ENCODE data around the gene FGFBP3.
"Not testable (repeated sequence)": the region's sequence is repeated elsewhere in the genome, so short reads cannot be mapped to it uniquely, and the experiment has no call there.

The FGFBP3 gene

DNA sequence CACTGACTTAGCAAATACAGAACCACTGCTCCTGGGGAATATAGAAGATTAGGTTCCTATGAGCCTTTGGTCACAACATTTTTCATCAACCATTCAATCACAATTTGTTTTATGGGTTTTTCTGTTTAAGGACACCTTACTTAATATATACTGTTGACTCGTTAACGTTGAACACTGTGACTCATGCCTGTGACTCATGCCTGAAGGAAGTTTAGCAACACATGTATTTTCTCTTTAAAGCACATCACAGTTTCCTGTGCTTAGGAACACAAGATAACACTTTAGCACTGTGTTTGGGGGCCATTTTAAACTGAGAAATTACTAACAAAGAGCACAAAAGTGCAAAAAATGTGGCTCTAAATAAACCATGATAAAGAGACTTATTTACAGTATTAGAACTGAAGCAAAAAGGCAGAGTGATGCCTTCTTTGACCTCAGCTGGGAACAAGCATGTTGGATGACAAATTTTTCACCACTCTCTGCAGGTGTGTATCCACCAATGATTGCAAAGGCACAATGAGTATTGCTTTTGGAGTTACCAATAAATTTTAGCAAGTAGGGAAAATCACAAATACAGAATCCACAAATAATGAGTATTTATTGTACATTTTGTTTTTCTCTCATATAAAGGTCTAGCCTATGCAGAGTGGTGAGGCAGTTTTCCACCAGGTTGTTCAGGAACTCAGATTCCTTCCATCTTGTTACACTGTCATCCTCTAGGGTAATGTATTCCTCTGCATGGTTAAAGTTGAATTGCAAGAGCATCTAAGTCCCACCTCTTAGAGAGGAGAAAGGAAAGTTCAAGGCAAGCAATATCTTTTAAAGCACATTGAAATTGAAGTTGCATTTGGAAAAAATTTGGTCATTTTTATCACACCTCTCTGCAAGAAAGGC, 7.3 kb downstream of the FGFBP3 start:
- no peak for DNase-seq

DNA sequence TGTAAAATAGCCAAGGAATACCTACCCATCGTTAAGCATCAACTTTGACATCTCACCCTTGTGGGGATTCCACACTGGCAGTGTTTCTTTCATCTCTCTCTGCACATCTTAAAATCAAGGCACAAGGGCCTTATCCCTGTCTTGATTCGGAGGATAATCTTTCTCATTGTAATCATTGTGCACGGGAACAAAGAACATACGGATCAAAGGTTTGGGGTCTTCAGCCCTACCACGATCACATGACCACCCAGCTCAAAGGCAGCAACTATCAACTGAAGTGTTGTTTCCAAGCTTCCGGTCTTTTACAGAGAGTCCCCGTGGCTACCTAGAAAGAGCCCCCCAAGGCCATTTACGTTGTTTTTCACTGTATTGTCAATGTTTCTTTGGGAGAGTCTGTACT, 11.9 kb downstream of the FGFBP3 start:
- no peak for DNase-seq

DNA sequence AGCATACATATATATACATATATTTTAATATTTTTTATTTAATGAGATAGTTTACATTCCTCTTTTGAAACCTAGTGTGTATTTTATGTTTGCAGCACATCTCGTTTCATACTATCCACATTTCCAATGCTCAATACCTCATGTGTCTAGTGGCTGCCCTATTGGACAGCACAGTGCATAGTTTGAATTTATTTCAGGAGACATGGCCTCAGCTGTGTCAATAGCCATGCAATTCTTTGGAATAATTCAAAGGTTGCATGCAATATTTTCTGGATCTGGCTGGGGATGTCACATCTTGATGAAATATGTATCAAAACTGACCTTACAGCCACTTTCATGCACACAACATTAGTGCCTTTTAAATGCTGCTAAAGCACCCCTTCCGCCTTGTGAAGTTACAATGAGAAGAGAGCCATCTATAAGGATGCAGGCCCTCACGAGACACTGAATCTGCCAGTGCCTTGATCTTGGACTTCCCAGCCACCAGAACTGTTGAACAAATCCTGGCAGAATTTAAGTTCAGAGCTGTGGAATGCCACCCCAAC, 13.0 kb downstream of the FGFBP3 start:
- DNase-seq: no peak

DNA sequence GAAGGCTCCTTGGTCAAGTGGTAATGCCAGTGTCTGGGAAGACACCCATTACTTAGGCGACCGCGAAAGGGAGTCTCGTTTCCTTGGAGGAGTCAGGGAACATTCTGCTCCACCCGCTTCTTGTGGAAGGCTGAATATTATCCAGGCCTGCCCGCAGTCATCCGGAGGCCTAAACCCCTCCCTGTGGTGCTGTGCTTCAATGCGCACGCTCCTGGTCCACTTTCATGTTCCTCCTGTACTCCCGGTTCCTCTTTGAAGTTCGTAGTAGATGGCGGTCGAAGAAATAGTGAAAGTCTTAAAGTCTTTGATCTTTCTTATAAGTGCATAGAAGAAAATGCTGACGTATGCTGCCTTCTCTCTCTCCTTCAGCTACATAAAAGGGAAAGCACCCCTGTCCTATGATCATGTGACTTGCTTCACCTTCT, 15.0 kb downstream of the FGFBP3 start:
- not testable (repeated sequence) for DNase-seq

DNA sequence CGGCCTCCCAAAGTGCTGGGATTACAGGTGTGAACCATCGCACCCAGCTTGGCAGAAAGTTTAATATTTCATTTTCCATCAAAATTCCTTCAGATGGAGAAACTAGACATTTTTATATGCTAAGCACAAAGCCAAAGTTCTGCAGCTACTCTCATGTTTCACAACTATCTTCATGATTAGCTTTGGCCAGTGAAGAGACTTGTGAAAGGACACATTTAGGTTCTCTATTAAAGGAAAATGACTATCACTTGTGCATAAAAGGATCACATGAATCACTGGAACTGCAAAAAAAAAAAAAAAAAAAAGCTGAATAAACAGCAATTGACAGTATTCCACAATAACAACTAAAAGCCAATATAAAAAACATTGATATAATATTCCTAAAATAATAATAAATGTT, 16.2 kb downstream of the FGFBP3 start:
- DNase-seq: no peak

DNA sequence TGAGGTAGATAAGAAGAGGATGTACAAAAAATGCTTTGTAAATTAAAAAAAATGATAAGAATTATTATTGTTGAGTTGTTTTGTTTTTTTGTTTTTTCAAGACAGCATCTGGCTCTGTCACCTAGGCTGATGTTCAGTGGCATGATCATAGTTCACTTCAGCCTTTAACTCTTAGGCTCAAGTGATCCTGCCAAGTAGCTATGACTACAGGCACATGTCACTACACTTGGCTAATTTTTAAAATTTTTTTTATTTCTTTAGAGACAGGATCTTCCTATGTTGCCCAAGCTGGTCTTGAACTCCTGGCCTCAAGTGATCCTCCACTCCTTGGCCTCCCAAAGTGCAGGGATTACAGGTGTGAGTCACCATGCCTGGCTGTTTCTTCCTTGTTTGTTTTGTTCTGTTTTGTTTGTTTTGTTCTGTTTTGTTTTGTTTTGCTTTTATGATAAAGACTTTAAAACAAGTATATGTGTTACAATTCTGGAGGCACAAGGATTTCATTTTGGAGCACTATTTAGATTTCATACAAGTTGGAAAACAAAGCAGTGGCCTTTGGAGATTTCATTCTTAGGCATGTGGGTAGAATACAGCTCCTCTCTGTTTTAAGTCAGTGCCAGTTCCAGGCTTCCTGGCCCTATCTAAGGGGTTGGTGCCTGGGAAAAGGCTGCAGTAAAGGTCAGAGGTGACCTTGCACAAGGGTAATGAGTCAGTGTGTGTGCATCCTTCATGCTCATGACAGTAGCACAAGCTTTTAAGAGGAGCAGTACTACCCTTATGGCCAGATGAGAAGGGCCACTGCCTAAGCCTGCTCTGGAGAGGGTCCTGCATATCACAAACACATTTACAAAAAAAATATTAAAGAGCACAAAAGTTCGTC, 17.9 kb downstream of the FGFBP3 start:
- DNase-seq: no peak

DNA sequence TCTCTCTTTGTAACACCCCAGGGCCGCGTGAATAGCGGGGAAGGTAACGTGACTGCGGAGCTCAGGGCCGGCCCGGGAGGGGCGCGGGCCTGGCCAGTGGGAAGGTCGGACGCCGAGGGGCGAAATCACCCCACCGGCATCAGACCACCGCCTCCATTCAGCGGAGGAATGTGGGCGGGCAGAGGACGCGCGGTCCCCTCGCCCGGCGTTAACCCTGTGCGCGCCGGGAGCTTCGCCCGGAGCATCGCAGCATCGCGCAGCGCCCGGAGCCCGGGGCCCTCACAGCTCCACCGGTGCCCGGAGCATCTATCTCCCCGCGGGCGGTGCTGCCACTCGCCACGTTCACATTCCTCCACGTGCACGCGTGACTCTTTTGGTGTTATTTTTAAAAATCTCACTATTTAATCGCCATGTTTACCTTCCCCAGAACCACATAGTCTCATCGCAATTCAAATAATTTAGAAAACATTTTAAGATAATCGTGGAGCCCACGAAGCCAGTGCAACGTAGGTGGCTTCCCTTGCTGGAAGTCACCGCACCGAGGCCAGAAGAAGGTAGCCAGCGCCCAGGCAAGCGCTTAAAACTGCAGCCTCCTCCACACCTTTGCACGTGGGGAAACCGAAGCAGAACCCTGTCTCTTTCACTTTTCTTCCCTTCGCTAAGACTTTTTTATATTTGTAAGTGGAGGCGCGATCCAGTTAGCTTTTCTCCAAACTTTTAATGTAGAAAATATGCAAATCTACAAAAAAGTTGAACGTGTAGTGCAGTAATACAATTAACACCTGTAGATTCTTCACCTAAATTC, 21.8 kb downstream of the FGFBP3 start:
- peak in 1 of 2 experiments; percentile 1 for DNase-seq

DNA sequence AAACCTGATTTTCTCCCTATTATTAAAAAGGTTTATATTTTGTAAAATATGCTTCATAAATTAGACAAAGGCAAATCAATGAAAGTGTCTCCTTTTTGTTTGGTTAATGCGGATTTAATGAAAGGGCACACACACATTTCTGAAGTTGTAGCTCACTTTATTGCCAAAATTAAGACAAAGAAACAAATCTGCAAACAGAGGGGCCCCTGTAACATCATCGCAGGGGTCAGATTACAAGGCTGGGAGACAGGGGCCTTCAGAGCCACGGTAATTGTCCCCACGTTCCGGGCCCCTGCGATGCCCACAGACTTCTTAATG, 22.4 kb downstream of the FGFBP3 start:
- no peak for DNase-seq

DNA sequence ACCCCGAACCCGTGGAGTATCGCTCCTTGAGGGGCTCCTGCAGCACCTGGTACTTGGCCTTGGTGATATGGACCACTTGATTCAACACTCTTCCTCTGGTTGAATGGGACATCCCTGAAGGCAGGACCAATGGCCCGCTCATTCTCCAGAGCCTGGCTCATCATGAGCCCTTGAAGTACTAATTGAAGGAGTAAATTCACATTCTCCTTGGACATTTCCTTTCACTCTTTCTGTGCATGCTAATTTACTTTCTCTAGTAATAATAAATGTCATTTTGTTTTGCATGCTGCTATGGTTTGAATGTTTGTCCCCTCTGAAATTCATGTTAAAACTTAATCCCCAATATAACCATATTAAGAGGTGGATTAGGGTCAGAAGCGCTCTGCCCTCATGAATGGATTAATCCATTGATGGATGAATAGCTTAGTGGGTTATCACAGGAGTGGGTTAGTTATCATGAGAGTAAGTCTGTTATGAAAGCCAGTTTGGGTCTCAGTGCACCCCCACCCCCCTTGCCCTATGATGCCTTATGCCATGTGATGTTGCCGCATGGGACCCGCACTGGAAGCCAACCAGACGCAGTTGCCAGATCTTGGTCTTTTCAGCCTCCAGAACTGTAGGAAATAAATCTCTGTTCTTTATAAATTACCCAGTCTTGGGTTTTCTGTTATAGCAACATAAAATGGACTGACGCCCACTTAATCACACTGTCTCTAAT, 23.8 kb downstream of the FGFBP3 start:
- DNase-seq: no peak

DNA sequence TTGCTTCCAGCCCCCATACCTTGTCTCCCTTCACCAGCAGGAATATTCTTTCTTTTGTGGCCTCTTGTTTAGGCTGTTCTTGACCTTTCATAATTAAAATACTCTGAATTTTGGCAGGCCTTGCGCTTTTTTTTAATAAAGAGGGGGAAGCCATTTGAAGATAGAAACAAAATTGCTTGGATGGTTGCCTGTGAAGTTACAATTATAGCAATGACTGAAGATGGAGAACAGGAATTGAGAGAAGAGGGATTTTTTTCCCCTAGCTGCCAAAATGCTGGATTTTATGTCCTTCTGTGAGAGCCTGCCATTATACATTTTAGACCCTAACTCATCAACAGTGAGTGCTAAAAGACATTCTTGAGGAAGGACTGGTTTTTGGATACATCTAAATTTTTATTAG, 24.8 kb downstream of the FGFBP3 start:
- DNase-seq: no peak

DNA sequence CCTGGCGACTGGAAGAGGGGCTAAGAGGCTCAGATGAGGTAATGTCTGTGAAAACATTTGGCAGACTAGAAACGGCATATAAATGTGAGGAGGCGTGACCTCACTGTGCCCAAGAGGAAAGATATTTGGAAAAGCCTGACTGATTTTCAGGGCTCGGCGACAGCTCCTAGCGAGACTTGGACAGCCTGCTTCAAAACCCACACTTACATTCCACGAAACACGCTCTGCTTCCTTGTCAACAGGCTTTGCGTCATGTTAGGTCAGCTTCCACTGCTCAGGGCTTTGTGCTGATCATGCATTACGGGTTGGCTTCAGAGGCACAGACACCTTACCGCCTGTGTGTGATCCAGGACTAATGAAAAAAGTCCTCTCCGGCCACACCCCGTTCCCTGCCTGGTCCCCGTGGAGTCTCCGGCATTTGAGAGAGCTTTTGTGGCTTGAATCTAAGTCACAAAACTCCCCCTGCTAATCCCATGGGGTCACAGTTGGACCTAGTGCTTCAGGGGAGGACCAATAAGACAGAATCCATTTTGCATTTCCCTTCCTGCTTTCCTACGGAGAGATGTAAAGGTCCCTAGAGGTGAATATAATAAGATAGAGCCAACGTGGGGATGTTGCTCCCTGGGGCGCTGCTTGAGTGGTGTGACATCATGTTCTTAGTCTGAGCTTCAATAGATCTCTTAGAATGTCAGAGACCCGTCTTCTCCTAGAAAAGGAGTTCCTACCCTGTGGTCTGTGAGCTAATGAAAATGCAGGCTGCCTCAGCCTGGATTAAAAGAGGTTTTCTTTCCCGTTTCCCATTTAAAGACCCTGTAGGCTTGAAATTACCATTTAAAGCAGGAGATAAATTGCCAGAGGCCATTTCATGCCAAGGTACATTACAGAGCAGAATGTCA, 25.5 kb downstream of the FGFBP3 start:
- DNase-seq: peak in 1 of 2 experiments; percentile 4

DNA sequence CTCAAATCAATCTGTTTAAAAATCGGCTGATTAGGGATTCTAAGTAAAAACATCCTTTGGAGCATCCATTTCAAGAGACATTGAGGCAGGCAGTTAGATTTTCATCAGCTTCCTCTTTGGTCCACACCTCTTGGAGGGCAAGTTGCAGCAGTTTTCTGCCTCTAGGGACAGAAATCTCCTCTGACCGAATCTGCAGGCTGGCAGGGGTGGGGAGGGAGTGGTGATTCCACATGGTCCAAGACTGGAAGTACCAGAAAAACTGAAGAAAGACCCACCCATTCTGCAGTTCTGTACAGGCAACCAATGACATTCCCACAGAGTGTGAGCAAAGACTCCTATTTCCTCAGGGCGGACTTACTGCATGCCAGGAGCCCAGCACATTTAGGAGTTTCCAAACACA, 29.0 kb downstream of the FGFBP3 start:
- DNase-seq: peak; percentile 6 to 43

DNA sequence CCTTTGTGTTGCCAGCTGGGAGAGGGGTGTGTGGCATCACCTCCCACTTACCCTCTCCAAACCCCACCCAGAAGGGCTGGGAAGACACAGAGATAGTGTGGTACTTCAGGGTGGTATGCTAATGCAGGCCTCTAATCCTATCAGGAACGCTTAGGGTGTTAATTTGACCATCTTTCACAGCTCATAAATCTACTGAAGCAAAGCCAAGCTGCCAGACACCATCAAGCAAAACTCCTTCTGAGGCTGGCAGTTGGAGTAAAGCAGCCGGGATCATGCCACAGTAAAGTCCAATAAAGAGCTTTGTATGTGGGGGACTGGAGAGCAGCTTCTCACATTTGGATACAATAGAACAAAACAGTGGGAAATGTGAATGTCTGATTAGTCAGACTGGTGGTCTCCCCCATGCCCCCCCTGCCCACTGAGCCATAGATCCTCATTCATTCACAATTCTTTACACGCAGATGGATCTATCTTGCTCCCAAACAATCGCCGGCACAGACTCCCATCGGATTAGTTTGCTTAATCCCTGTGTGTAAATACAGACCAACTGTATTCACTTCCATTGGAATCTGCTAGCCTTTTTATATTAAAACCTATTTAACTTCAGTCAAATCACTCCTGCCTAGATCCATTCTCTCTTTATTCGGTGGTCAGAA, 29.6 kb downstream of the FGFBP3 start:
- DNase-seq: peak; percentile 51 to 85

DNA sequence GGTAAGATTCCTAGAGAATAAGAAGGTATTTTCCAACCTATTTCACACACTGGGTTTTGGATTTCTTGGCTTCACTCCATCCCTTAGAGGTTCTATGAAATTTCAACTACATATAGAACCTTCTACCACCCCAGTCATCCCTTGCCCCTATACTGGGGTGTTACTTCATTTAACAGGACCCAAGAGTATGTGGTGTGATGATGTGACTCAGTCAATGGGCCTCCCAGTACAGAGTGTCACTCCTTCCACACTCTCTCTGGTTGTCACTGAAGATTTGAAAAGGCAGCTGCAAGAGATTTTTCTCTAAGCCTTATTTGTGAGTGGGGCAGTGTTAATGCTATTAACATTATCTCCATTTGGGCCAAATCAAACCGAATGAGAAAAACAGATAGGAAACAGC, 33.5 kb downstream of the FGFBP3 start:
- no peak for DNase-seq

DNA sequence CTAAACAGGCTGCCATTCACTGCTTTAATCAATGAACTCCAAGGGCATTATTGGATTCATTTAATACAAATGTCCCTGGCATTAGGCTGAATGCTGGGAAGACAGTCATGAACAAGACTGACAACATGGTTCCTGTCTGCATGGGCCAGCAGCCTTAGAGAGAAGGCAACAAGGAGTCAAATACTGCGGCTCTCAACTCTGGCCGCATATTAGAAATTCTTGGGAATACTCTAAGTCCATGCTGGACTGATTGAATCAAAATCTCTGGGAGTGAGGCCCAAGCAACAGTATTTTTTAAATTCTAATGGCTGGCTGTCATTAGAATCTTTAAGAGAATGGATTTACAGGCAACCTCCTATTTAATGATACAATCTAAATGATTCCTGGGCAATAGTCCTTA, 34.1 kb downstream of the FGFBP3 start:
- no peak for DNase-seq

DNA sequence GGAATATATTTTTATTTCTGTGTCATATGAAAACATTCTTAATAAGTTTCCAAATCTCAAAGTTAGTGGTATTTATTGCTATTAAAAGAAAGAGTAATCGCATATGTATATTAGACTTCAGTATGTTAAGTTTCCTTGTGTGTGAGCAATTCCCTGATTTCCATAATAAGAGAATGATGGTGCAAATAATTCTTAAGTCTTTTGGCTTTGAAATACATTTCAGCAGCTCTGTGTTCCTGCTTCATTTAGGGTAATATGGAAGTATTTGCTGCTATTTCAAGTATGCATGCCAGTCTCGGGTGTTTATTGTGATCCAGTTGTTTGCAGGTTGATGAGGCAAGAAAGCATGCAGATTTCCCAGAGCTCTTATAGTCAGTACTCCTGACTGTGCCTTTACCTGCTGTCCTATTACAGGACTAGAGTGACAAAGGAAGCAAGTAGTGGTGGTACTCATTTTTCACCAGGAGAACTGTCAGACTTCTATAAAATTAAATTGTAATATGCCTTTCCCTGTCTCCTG, 43.7 kb downstream of the FGFBP3 start:
- no peak for DNase-seq

DNA sequence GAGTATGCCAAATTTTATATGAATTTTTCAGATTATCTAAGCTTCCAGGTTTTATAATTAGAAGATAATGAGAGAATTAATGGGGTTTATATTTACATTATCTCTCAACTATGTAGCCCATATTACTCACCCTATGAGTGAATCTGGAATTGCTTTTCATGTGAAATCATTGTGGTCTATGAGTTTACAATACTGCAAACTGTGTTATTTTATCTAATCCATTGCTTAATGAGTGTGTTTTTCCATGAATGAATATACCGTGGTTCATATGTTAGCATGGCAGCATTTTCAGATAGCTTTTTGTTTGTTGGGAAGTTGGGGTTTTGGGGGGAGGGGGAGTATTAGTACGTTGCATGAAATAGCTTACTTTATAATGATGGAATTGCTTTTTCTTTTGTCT, 44.5 kb downstream of the FGFBP3 start:
- DNase-seq: no peak

DNA sequence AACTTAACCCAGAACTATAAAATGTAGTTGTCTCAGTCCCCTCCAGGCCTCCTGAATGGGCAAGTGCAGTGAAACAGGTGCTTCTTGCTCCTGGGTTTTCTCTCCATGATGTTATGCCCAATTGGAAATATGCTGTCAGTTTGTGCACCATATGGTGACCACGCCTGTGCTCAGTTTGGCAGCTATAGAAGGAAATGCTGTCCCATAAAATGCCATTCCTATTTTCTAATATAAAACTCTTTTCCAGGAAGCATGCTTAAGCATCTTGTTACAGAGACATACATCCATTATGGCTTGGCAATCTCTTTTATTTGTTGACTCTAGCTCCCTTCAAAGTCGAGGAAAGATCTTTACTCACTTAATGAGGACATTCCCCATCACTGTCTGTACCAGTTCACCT, 45.2 kb downstream of the FGFBP3 start:
- peak in 1 of 2 experiments; percentile 30 for DNase-seq

DNA sequence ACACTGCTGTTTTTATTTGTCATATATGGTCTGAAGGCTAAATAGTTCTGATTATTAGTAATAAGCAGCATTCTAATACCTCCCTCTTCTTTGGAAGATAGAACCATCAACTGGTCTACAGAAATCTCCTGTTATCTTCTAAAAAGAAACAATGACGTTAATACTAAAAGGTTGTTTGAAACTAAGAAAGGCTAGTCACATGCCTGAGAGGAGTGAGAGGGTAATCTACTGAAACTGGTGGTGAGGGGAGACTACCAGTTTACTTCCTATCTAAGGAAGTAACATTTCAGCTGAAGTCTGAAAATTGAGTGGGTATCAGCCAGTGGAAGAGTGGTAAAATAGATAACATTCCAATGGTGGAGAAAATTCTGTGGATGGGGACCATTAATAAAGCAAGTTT, 48.4 kb downstream of the FGFBP3 start:
- DNase-seq: no peak

DNA sequence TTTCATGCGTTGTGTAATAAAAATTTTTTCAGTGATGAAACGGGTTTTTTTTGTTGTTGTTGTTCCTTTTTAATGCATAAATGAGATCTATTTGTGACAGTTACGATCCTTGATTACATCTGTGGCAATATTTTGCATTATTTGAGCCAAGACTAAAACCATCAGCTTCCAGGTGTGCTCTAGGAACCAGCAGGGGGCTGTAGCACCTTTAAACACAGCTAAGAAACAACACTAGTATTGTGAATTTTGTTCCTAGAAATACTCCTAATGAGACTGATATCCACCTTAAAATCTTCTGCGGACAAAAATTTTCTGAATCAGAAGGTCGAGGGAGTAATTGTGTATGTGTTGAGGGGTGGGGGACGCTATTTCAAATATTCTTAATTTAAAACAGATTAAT, 52.6 kb downstream of the FGFBP3 start:
- DNase-seq: no peak
